GM18508 (cell line): ENCODE data around the gene NPPB.

Experiments
- ATAC-seq: cut with Tn5 transposase; IDR thresholded peaks from one replicate; pipeline ENCODE4 v1.9.1; 2021; ENCODE audit warnings: moderate number of reproducible peaks; ENCODE audit not compliant: insufficient read depth, unreplicated experiment

NPPB gene

DNA sequence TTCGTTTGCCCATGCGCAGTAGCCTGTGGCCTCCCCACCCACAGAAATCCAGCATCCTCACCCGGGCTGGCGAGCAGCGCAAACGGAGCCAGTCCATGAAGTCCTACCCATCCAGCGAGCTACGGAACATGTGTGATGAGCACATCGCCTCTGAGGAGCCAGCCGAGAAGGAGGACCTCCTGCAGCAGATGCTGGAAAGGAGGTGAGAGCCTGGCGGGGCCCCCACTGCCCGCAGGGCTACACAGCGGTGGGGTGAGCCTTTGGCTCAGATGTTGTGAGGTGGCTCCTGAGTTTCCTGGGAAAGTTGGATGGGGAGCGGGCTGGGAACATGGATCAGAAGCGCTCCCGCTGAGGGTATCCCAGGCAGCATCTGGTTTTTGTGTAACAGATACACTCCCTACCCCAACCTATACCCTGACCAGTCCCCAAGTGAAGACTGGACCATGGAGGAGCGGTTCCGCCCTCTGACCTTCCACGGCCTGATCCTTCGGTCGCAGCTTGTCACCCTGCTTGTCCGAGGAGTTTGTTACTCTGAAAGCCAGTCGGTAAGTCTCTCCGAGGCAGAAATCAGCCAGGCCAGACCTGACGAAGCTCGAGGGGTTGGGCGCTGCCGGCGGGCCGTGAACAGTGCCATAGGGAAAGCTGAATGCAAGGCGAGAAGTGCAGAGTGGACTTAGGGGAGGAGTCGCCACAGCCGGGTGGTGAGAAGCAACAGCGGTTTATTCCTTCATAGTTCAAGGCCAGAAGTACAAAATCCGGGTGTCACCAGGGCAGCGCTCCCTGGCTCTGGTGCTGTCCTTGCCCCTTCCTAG lies 21.6 kb downstream of the NPPB start:
- no peak for ATAC-seq

DNA sequence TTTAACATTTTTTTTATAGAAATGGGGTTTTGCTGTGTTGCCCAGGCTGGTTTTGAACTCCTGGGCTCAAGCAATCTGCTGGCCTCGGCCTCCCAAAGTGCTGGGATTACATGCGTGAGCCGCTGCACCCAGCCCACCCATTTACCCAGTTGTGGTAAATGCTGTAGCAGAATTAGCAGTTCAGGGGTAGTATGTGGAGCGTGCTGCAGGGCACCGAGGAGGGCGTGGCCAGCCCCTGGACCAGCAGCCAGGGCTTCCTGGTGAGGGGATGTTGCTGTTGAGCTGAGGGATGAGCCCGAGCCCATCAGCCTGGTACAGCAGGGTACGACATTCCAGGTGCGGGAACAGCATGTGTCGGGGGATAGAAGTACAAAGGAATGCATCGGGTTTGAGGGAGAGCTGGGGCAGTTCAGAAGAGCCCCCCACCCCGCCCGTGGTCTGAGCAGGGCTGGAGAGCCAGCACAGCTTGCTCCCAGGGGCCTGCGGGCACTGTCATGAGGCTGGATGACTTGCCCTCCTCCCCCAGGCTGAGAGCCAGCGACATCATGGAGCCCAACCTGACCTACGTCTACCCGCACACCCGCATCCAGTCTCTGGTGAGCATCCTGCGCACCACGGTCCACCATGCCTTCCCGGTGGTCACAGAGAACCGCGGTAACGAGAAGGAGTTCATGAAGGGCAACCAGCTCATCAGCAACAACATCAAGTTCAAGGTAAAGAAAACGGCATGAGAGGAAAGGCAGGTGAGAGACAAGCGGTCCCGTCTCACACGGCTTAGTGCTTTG lies 23.1 kb downstream of the NPPB start:
- no peak for ATAC-seq

GRCh38 chr1:11833900-11834299 lies 24.8 kb downstream of the NPPB start:
- ATAC-seq: no peak

DNA sequence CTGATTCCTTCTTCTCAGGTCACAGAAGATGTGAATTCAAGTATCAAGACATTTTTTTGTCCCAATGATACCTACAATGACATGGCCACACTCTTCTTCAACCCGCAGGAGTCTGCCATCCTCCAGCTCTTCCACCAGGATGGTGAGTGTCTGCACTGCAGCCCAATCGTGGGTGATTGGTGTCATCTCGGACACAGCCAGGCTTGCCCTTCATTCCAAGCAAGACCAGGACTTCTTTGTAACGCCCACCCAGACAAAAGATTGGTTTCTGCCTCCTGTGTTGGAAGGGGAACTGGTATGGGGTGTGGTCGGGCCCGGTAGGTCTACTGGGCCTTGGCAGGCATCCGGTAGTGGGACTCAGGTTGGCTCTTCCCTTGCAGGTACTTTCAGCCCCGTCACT lies 25.2 kb downstream of the NPPB start:
- no peak for ATAC-seq

GRCh38 chr1:11831945-11832725 lies 26.6 kb downstream of the NPPB start:
- no peak for ATAC-seq

- ATAC-seq: no peak
Measured at GRCh38 chr1:11828511-11828910, 30.2 kb downstream of the NPPB start.

- no peak for ATAC-seq
Measured at GRCh38 chr1:11826946-11827345, 31.8 kb downstream of the NPPB start.

DNA sequence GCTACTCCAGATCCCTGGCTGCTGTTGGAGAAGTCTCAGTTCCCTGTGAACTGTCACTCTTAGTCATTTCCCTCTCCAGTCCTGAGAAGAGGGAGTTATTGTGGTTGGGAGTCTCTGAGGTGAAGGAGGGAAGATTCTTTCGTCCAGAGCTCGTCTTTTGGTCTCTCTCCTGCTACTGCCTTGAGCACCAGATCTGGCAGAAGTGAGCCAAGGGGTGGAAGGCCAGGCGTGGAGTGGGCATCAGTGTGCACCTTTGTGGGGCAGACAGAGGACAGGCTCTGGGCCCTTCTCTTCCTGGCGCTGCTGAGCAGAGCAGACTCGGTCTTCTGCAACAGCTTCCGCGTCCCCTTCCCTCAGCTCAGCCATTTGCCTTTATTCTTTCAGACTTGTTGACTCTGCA lies 33.6 kb downstream of the NPPB start:
- no peak for ATAC-seq

GRCh38 chr1:11823366-11824137 lies 35.2 kb downstream of the NPPB start:
- no peak for ATAC-seq

DNA sequence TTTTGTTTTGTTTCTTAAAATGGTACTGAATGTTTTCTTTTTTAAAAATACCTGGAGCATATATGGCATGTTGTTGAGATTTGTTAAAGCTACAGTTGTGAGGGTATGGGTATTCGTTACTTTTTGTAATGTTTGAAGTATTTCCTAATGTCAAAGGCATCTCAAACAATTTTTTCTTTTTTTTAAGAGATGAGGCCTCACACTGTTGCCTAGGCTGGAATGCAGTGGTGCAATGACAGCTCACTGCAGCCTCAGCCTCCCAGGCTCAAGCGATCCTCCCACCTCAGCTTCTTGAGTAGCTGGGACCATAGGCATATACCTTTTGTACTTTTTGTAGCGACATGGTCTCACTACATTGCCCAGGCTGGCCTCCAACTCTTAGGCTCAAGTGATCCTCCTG lies 36.7 kb downstream of the NPPB start:
- no peak for ATAC-seq

DNA sequence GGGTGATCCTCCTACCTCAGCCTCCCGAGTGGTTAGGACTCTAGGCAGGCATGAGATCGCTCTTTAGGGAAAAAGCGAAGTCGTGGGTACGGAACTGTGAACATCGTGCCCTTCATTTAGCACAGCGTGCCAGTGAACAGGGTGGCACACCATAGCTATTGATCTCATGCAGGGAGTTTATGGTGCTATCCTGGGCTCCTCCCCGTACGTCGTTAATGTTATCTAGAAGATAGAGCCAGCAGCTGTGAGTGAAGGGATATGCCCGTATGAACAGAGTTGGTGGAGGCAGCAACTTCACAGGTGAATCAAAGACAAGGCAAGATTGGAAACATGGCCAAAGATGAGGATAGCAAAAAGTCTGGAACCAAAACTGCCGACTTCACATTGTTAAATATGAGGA lies 41.6 kb downstream of the NPPB start:
- ATAC-seq: no peak

- ATAC-seq: no peak
Measured at GRCh38 chr1:11813021-11813420, 45.7 kb downstream of the NPPB start.
